PC-9 (cell line): Measurements from ENCODE around the gene SLC27A4. TPM values are rescaled to one million over a fixed set of nuclear protein-coding genes. Genes with fewer than 3 reads are reported as not detected.

Experiments used
- BruUV-seq: library from RNA; stranded (reverse); fragments of 400-500 nt; replicated peaks from 2 replicates; lab custom pipeline; 2021; lab: Mats Ljungman, UMichigan
- CTCF ChIA-PET: fragments of 300-600 bp; sonication (Branson Sonifier 250); formaldehyde crosslinking; loops from one replicate; lab custom pipeline; 2022; ENCODE audit warnings: antibody characterized with exemption; lab: Charles Lee
- POLR2A ChIA-PET: fragments of 300-600 bp; sonication (Branson Sonifier 250); formaldehyde crosslinking; loops from one replicate; lab custom pipeline; 2022; ENCODE audit warnings: antibody characterized with exemption; ENCODE audit not compliant: unreplicated experiment; lab: Charles Lee
- DNase-seq, 2 experiments: peaks; one replicate each; pipeline versions ENCODE4 v3.0.0 to v3.0.0-alpha.2; 2015 to 2022; ENCODE audit warnings: mixed read lengths in 1 of 2
- H2AFZ ChIP-seq: fragments of 200-600 bp; sonication (generic); 2 replicates; pipeline ENCODE4 v1.8.1; 2017; ENCODE audit warnings: antibody characterized with exemption
- H3F3A ChIP-seq: fragments of 200-600 bp; sonication (generic); 2 replicates; pipeline ENCODE4 v1.8.1; 2017; ENCODE audit warnings: antibody characterized with exemption, mild to moderate bottlenecking, low read depth; ENCODE audit not compliant: insufficient read depth
- H3K27ac ChIP-seq: fragments of 200-600 bp; sonication (generic); 2 replicates; pipeline ENCODE4 v1.6.1; 2016; ENCODE audit warnings: mixed run types
- H3K27me3 ChIP-seq: fragments of 200-600 bp; sonication (generic); 2 replicates; pipeline ENCODE4 v1.6.1; 2016; ENCODE audit warnings: low read depth, mixed run types; ENCODE audit not compliant: insufficient read depth
- H3K36me3 ChIP-seq: fragments of 200-600 bp; sonication (generic); 2 replicates; pipeline ENCODE4 v1.6.1; 2016; ENCODE audit warnings: low read depth, mixed run types
- H3K4me1 ChIP-seq: fragments of 200-600 bp; sonication (generic); replicated peaks from 2 replicates; pipeline ENCODE4 v1.6.1; 2016; ENCODE audit warnings: mixed run types; ENCODE audit not compliant: insufficient read depth
- H3K4me2 ChIP-seq: fragments of 200-600 bp; sonication (generic); 2 replicates; pipeline ENCODE4 v1.6.1; 2017; ENCODE audit warnings: mixed run types
- H3K4me3 ChIP-seq: fragments of 200-600 bp; sonication (generic); 2 replicates; pipeline ENCODE4 v1.6.1; 2016; ENCODE audit warnings: mixed run types
- H3K79me2 ChIP-seq: fragments of 200-600 bp; sonication (generic); 2 replicates; pipeline ENCODE4 v1.6.1; 2017; ENCODE audit warnings: low read depth, mixed run types
- H3K9me2 ChIP-seq: fragments of 200-600 bp; sonication (generic); 2 replicates; pipeline ENCODE4 v1.8.1; 2017; ENCODE audit warnings: mild to moderate bottlenecking; ENCODE audit not compliant: insufficient read depth
- H3K9me3 ChIP-seq: fragments of 200-600 bp; sonication (generic); 2 replicates; pipeline ENCODE4 v1.8.1; 2016; ENCODE audit warnings: low read depth; ENCODE audit not compliant: insufficient read depth
- H4K20me1 ChIP-seq: fragments of 200-600 bp; sonication (generic); 2 replicates; pipeline ENCODE4 v1.8.1; 2017; ENCODE audit not compliant: insufficient read depth
- CTCF ChIP-seq: fragments of 200-600 bp; sonication (generic); conservative IDR thresholded peaks from 2 replicates; pipeline ENCODE4 v1.6.1; 2017; ENCODE audit warnings: mixed run types, antibody characterized with exemption, mild to moderate bottlenecking, moderate library complexity
- EZH2 ChIP-seq: fragments of 200-600 bp; sonication (generic); IDR thresholded peaks from 2 replicates; pipeline ENCODE4 v1.8.0; 2017; ENCODE audit warnings: antibody characterized with exemption, low read depth
- intact Hi-C: fragments of 100-400 bp; cut with micrococcal nuclease; formaldehyde crosslinking; loops from one replicate; pipeline ENCODE4 v1.10.0; 2022; ENCODE audit not compliant: unreplicated experiment
- total RNA-seq: library from RNA; stranded (reverse); gene quantifications from 2 replicates; pipeline ENCODE4 v1.2.3, GENCODE V29; 2021

Gene SLC27A4
- total RNA-seq, 1 experiment from 2014 or later, result 30.4 TPM

- Histone ChIP-seq H3F3A (peaks cover 15% of the 10 kb centered on the region; the same call in 1 of the 2 replicates), H3K4me1 (no peaks in the 10 kb centered on the region), H2AFZ (no peak overlapping the region), H4K20me1 (no peaks in the 10 kb centered on the region), H3K27me3 (no peaks in the 10 kb centered on the region), H3K4me3 (no peak overlapping the region), H3K4me2 (no peak overlapping the region), H3K79me2 (no peaks in the 10 kb centered on the region), H3K36me3 (no peaks in the 10 kb centered on the region), H3K9me3 (no peaks in the 10 kb centered on the region), H3K27ac (no peak overlapping the region), H3K9me2 (no peaks in the 10 kb centered on the region)
- TF ChIP-seq CTCF (no peak), EZH2 (no peak)
- ChIA-PET POLR2A (no interaction called here), CTCF (no interaction called here)
- intact Hi-C loops, result no loop called here
- DNase-seq, result no peak
- BruUV-seq, result no TSS peak
These were observed 51.6 kb downstream of the SLC27A4 start for GRCh38 chr9:128391956-128392301.

GRCh38 chr9:128392302-128393144 is 52.2 kb downstream of the SLC27A4 start:
- H3K9me3 ChIP-seq, result no peaks in the 10 kb centered on the region
- H2AFZ ChIP-seq, result no peak overlapping the region
- DNase-seq, result no peak
- ChIA-PET POLR2A (interaction anchor here (0.5 kb wide), 1 partner anchor 411 kb away, joined by 4 read pairs; no protein-coding TSS in a partner anchor), CTCF (no interaction called here)
- H3F3A ChIP-seq, result peaks cover 15% of the 10 kb centered on the region; the same call in 1 of the 2 replicates
- no peaks in the 10 kb centered on the region for H4K20me1 ChIP-seq
- no peaks in the 10 kb centered on the region for H3K27me3 ChIP-seq
- H3K4me1 ChIP-seq, result no peaks in the 10 kb centered on the region
- no peaks in the 10 kb centered on the region for H3K79me2 ChIP-seq
- H3K4me2 ChIP-seq, result no peak overlapping the region
- BruUV-seq, result no TSS peak
- no peaks in the 10 kb centered on the region for H3K36me3 ChIP-seq
- no peak for TF ChIP-seq CTCF
- no peak for TF ChIP-seq EZH2
- H3K27ac ChIP-seq, result no peak overlapping the region
- intact Hi-C loops, result no loop called here
- H3K9me2 ChIP-seq, result no peaks in the 10 kb centered on the region
- no peak overlapping the region for H3K4me3 ChIP-seq

- no peak overlapping the region for H3K4me2 ChIP-seq
- H3K4me1 ChIP-seq, result no peaks in the 10 kb centered on the region
- no peak overlapping the region for H3K4me3 ChIP-seq
- H3K36me3 ChIP-seq, result no peaks in the 10 kb centered on the region
- no TSS peak for BruUV-seq
- intact Hi-C loops, result no loop called here
- H3K9me3 ChIP-seq, result no peaks in the 10 kb centered on the region
- no peaks in the 10 kb centered on the region for H3K9me2 ChIP-seq
- ChIA-PET CTCF (no interaction called here), POLR2A (interaction anchor here (0.5 kb wide), 1 partner anchor 412 kb away, joined by 4 read pairs; no protein-coding TSS in a partner anchor)
- no peak overlapping the region for H2AFZ ChIP-seq
- H3F3A ChIP-seq, result peaks cover 15% of the 10 kb centered on the region; the same call in 1 of the 2 replicates
- no peak for DNase-seq
- no peak for TF ChIP-seq CTCF
- no peak for TF ChIP-seq EZH2
- H4K20me1 ChIP-seq, result no peaks in the 10 kb centered on the region
- no peaks in the 10 kb centered on the region for H3K79me2 ChIP-seq
- no peak overlapping the region for H3K27ac ChIP-seq
- no peaks in the 10 kb centered on the region for H3K27me3 ChIP-seq
These were observed 52.9 kb downstream of the SLC27A4 start for GRCh38 chr9:128393145-128393775.
